Measurements from ENCODE around the gene ANAPC5.

DNA sequence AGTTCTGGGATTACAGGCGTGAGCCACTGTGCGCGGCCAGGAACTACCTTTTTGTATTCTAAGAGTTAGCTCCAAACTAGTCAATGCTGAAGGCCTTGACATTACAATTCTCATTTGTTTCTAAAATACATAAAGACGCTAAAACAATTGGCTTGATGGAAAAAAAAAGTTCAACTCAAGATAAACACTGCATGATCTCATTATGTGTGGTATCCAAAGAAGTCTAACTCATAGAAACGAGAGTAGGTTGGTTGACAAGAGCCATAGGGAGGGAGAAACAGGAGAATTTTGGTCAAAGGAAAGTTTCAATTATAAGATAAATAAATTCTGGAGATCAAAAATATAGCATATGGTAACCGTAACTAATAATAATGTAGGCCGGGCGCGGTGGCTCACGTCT lies 27.7 kb upstream of the ANAPC5 start:
- TF ChIP-seq CTCF (IDR thresholded peaks at IDR 0.05; ENCODE audit: insufficient read depth, low read depth, low read length) (no peak), EZH2 (IDR thresholded peaks at IDR 0.05; ENCODE audit: insufficient read depth, low read length) (no peak)
